ENCODE results near the gene RETN.

- TF ChIP-seq TOX (CRISPR knock-in tag; IDR thresholded peaks at IDR 0.05; ENCODE audit: borderline replicate concordance): no peak
- no peak for TF ChIP-seq ZNF8 (CRISPR knock-in tag; IDR thresholded peaks at IDR 0.05)
- TF ChIP-seq ZC3H10 (CRISPR knock-in tag; IDR thresholded peaks at IDR 0.05): no peak
- no peak for TF ChIP-seq PPARA (CRISPR knock-in tag; IDR thresholded peaks at IDR 0.05; ENCODE audit: borderline replicate concordance)
- no peak for TF ChIP-seq ZFP30 (CRISPR knock-in tag; IDR thresholded peaks at IDR 0.05)
- TF ChIP-seq CREB5 (CRISPR knock-in tag; IDR thresholded peaks at IDR 0.05; ENCODE audit: low read depth): no peak
Measured at GRCh38 chr19:7672522-7672921, 3.7 kb downstream of the RETN start.

All from SK-N-SH treated with all-trans-retinoic acid at 6 μM for 48 hours (cell line).